GM18511 (cell line): ENCODE measurements around the gene ATG13.
"Not testable (repeated sequence)": the region's sequence is repeated elsewhere in the genome, so short reads cannot be mapped to it uniquely, and the experiment has no call there.

Experiments used
- ATAC-seq: cut with Tn5 transposase; IDR thresholded peaks from one replicate; pipeline ENCODE4 v1.9.1; 2021; ENCODE audit warnings: mild to moderate bottlenecking, moderate library complexity; ENCODE audit not compliant: unreplicated experiment

Gene ATG13

DNA sequence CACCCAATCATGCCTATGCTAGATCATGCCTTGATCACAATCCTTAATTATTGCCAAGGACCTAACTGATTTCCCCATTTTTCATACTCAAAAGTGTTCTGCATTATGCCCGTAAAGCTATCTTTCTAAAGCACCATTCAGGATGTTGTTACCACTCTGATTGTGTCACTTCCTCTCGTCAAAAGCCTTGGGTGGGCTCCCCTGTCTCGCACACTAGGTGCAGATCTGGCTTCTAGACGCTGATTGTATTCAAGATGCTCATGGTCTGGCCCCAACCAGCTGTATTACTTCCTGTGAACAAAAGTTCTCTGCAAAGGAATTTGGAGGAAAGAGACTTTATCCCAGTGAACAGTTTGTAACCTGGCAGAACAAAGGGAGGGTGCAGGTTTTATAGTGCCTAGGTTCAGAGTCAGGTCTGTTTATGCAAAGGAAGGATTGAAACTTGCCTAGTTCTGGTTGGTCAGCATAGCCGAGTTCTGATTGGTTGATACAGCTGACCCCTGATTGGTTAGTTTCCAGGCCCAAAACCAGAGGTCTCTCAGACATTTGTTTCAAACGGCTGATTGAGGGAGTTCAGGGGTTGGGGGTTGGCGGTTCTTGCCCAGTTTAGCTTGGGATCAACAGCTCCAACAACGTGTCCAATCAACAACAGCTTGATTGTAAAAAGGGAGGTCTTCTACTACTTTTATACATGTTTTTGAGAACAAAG, 25.4 kb downstream of the ATG13 start:
- no peak for ATAC-seq

DNA sequence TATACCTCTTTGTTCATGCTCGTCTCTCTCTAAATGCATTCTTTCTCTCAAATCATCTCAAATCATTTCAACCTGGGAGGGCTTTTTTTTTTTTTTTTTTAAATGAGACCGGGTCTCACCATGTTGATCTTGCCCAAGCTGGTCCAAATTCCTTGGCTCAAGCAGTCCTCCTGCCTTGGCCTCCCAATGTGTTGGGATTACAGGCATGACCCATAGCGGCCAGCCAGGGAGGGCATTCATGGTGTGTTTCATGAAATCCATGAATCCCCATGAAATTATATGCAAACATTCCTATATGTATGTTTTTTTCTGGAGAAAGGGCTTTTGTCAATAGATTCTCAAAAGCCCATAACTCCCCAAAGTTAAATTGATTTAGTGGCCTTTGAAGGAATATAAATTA, 26.2 kb downstream of the ATG13 start:
- ATAC-seq = no peak

DNA sequence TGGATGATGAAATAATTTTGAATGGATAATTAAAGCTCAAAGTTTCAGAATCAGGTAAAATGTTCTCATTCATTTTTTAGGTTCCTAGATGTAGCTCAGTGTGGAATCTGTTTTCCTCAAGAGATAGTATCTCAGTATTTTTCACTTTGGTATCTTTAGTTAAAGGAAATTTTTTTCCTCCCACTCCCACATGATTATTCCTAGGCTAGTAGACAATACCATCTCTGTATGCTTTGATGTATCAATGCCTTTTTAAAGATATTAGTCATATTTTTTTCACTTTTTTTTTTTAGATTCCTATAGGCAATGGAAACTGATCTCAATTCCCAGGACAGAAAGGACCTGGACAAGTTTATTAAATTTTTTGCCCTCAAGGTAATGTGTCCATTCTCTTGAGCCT, 26.6 kb downstream of the ATG13 start:
- no peak for ATAC-seq

DNA sequence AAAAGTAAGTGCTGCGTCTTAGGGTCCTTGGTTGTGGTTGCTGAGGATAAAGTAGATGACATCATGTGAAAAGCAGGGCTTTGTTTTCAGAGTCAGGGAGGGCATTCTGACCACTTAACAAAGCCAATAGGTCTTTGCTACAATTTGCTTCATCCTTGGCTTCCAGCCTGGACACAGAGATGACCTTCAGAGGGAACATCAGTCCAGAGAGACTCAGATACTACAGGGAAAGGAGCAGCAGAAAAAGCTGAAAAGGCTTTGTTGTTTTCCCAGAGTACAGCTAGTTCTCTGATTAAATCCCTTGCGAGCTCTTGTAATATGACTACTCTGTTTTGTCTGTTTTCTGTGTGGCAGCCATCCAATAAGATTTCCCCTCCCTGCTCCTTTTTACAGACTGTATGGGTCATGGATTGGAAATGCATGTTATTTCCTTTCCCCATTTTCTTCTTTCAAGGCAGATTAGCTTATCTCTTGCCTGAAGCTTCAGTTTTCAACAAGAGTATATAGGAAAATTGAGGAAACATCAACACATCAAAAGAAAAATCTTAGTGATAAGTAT, 31.9 kb downstream of the ATG13 start:
- no peak for ATAC-seq

DNA sequence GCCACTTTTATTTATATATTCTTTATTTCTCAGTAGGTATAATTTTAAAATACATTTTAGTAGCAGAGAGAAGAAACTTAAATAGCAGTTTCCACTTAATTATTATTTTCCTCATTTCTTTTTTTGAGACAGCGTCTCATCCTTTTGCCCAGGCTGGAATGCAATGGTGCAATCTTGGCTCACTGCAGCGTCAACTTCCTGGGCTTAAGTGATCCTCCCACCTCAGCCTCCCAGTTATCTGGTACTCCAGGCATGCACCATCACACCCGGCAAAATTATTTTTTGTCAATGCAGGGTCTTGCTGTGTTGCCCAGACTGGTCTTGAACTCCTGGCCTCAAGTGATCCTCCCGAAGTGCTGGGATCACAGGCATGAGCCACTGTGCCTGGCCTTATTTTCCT, 38.3 kb downstream of the ATG13 start:
- ATAC-seq = no peak

DNA sequence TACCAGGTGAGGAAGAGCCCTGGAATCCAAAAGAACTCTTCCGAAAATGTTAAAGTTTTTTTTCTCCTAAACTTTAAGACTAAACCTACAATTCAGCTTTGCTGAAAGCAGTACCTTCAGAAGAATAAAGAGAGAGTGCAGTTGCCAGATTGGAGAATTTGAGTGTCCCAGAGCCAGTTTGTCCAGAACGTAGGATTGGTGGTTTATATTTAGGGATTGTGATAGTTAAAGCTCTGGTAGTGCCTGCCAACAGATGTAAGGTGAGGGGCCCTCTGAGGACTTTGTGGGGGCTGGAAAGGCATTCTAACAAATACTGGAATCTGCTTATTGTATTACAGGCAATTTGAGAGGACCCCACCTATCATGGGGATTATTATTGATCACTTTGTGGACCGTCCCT, 39.8 kb downstream of the ATG13 start:
- no peak for ATAC-seq

DNA sequence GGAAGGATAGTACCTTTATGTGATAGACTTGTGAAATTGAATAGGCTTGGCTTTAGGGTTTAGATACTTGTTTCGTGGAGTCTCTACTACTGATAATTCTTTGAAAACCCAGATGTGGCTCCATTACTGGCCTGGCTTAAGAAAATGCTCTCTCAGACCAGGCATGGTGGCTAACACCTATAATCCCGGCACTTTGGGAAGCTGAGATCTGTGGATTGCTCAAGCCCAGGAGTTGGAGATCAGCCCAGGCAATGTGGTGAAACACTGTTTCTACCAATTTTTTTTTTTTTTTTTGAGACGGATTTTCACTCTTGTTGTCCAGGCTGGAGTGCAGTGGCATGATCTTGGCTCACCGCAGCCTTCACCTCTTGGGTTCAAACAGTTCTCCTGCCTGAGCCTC, 40.9 kb downstream of the ATG13 start:
- no peak for ATAC-seq

DNA sequence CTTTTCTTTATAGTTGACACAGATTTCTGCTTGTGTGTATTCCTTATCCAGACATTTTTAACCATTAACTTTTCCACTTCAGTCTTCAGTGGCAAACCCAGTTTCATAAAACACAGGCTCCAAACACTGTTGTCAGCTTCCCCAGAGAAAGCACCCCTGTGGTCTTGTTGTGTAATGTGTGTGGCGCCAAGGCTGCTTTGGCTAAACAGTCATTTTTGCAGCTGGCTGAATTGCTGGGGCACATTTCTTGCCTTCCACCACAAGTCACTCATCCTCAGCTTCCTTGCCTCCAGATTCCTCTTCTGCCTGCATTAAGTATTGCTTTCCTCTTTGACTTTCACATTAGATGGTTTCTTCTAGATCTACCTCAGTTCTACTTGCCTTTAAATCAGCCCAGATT, 42.6 kb downstream of the ATG13 start:
- no peak for ATAC-seq

DNA sequence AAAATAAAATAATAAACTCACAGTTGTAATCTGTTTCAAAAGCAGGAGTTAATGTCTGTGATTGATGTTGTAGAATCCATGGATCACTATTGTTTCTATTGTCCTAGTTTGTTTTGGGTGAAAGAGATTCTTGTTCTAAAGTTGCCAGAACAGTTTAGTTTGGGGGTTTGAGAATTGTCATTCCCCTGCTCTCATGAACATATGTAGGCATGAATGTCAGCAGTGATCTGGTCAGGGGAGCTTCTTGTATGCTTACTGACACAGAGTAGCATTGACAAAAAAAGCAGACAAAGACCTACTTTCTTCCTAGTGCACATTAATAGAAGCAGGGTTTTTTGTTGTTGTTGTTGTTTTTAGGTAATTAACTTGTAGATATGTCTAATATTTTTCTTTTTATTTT, 44.5 kb downstream of the ATG13 start:
- ATAC-seq = no peak

DNA sequence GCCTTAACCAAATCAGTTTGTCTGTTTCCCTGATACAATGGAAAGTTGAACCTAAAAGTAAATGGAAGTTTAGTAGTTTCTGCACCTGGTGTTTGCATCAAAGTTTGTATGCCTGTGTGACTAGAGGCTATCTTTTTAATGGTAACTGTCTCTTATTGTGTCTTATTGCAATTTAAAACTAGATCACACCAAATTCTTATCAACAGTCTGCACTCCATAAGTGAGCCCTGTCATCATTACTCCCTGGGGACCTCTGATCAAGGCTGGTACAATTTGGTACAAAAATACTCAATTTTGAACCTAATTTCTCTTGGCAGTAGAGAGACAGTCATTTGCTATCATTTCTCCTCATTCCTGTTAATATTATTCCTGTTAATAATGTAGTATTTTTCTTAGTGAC, 45.0 kb downstream of the ATG13 start:
- ATAC-seq = no peak

DNA sequence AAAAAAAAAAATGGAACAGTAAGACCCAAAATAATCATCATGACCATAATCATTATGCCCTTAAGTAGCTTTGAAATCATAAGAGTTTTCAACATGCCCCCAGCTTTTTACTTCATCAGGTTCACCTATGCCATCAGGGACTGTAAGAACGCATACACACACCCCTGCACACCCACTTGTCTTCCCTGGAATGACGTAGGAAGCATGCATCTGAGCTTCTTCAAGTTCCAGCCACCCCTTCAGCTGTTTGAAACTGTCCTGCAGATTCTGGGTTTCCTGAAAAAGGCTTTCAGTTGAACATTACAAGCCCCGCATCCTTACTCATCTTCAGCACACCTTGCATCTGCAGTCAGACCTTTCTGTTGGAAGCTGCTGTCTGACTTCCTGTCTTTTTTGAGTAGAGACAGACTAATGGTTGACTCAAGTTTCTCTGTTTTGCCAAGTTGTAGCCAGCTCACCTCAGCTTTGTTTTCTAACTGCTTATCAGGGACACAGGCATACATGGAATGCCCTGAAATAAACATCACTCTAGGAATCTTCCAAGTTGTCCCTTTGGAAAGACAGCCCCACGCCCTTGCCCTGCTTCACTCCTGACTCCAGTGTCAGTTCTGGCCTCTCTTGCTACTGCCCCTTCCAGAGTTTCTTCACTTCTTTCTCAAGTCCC, 46.1 kb downstream of the ATG13 start:
- ATAC-seq = no peak

DNA sequence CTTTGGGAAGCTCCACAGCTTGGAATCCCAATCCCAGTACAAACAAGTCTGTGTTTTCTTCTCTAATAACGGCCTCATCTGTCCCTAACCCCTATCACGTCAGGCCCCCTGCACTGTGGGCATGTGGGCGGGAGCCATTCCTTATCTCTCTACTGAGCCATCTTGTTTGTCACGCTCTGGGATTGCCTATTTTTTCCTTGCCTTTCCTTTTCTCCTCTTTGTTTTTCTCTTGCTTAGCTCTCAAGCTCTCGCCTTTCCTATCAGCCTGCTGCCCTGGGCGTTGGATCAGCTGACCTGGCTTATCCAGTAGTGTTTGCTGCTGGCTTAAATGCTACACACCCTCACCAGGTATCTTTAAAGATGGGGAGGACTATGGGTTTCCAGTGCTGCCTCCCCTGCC, 47.3 kb downstream of the ATG13 start:
- no peak for ATAC-seq

DNA sequence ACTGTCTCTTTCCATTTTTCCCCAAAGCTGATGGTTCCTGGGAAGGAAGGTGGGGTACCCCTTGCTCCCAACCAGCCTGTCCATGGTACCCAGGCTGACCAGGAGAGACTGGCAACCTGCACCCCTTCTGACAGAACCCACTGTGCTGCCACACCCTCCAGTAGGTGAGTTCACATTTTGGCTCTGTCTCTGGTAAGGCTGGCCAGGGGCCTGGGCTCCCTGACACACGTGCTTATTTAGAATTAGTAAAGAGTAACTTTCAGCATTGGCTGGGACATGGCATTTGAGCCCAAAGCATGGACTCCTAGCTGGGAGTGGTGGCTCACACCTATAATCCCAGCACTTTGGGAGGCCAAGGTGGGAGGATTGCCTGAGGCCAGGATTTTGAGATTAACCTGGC, 48.0 kb downstream of the ATG13 start:
- no peak for ATAC-seq

DNA sequence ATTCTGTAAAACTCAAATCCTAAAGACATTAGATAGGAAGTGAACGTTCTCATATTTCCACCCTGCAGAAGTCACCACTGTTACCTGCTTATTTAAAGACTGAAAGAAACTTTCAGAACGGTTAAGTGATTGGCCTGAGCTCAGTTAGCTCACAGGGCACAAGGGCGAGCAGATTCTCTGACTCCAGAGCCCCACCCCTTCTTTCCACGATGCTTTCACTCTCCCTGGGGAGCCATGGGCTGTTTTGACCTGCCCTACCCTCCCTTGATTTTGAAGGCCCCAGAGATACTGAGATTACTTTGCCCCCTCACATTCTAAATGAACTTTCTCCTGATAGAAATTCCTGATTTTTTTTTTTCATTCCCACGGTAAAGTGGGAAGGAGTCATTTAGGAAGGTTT, 49.2 kb downstream of the ATG13 start:
- no peak for ATAC-seq

DNA sequence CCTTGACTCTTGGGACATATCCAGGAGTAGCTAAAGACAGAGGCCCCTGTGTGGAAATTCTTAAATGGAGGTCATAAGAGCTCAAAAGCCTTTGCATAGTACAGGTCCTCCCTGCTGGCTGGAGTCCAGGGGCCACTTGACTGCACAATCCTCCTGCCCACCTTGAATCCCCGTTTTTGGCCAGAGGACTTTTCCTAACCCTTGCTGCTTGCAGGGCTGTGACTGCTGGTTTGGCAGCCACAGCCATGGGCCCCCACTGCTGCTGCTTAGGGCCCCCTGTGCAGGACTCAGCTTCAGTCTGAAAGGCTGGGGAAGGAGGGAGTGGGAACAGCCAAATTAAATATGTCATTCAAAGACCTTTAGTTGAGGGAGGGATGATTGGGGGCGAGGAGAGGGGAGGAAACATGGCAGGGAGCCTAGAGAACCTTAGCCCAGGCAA, 49.7 kb downstream of the ATG13 start:
- ATAC-seq = no peak

DNA sequence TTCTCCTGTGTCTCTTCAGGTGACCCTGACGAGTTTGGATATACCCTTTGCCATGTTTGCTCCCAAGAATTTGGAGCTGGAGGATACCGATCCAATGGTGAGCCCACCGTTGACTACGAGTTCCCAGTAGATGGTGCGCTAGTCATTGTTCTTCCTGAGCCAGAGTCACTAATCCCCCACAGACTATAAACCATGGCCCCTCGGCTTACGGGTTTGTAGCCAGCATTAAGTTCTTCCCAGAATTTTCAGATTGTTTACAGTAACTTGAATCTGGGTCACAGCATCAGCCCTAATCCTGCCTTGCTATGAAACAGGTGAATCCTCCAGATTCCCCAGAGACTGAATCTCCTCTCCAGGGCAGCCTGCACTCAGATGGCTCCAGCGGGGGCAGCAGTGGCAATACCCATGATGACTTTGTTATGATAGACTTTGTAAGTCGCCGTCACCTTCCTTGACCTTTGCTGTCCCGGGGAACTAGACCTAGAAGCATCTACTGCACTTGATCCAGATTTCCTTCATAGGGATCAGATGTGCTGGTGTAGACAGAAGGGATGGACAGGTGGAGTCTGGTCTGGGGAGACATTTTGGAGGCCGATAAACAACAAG, 51.2 kb downstream of the ATG13 start:
- no peak for ATAC-seq

DNA sequence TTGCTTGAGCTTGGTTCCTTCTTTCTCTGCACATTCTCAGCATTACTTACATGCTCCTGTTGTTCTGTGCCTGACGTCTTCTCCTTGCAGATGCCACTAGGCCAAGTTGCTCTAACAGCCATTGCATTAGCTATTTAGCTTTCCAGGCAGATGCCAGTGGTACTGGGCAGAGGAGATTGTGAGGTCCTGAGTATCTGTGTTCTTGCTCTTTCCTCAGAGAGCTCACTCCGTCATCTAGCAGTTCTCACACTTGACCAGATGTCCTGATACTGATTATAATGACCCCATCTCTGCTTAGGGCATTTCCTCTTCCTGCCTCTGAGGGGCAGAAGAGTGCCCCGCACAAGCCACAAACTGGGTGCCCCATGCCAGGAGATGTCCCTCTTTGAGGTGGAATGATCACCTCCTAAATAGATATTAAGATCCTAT, 52.4 kb downstream of the ATG13 start:
- no peak for ATAC-seq

DNA sequence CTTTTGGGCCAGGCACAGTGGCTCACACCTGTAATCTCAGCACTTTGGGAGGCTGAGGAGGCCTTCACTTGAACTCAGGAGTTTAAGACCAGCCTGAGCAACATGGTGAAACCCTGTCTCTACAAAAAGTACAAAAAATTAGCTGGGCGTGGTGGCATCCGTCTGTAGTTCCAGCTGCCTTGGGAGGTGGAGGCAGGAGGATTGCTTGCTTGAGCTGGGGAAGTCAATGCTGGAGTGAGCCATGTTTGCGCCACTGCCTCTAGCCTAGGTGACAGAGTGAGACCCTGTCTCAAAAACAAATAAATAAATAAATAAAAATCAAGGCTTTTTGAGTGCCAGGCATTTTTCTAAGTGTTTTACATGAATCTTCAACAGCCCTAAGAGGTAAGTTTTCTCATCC, 53.2 kb downstream of the ATG13 start:
- ATAC-seq = not testable (repeated sequence)

DNA sequence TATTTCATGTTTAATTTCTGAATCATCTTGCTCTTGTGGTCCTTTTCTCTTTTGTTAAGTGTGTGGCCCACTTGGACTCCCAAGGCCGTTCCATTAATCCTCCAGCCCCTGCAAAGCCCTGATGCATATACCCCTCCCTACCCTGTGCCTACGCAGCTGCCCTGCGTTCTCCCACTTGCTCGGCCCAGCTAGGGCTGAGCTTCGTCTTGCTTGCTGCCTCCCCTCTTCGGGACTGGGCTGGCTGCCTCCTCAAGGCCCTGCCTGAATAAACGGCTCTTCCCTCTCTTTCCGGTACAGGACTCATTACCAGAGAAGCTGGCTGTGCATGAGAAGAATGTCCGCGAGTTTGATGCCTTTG, 54.6 kb downstream of the ATG13 start:
- no peak for ATAC-seq

DNA sequence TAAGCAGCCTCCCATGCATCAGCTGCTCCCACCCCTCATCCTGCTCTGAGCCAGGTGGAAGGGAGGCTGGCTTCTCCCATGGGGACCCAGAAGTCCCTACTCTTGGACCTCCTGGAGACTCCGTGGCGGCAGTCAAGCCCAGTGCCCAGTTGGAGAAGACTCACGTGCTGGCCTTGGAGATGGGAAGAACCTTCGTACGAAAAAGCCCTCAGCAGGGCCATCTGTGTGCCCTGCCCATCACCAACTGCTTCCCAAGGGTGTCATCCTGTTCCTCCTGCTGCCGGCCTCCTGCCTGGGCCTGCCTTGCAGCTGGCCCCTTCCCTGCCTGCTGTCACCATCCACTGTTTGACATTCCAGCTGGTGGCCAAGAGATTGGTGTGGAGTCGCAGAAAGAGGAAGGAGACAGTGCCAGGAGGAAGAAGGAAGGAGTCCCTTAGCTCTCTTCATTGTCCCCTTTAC, 55.1 kb downstream of the ATG13 start:
- no peak for ATAC-seq

DNA sequence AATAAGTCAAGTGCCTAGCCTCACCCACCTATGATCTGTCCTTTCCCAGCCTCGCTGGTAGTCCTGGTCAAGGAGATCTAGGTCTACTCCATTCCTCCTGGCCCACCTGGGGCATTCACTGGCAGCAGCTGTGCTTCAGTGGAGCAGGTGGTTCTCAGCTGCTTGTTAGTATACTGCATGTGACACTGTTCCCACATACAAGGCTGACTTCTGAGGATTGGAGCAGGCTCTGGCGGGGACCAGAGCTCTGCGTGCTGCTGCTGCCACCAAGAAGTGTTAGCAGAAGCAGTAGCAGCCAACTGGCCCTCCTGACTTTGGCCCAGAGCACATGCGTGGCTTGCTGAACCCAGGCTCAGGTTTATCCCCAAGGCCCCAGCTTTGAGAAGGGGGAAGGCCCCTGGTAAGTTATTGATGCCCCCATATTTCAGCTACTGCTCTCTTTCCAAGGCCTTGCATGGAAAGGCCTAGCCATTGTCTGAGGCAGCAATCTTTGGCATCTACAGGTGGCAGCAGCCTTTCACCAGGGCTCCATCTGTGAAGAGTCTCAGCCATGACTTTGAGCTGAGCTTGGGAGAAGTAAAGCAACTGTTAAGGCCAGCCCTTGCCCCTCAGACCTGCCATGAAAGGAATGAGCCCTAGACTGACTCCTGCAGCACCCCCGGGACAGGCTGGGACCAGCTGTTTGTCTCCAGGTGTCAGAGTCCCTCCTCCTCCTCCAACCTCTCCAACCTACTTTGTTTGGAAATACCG, 56.5 kb downstream of the ATG13 start:
- ATAC-seq = no peak
